CD4-positive, alpha-beta T cell (primary cell): ENCODE data around the gene TMEM235. TPM values are rescaled to one million over a fixed set of nuclear protein-coding genes. Genes with fewer than 3 reads are reported as not detected.
"Not testable (repeated sequence)": the region's sequence is repeated elsewhere in the genome, so short reads cannot be mapped to it uniquely, and the experiment has no call there.

Experiments
- ATAC-seq: fragments of 200-7000 bp; cut with Tn5 transposase; one replicate; pipeline ENCODE4 v1.10.0; 2022; ENCODE audit warnings: mild to moderate bottlenecking; ENCODE audit not compliant: poor library complexity
- CTCF ChIA-PET: fragments of 350-600 bp; sonication (Branson Sonifier 250); formaldehyde crosslinking; loops from one replicate; lab custom pipeline; 2021; ENCODE audit warnings: antibody characterized with exemption, inconsistent platforms; lab: Charles Lee
- POLR2A ChIA-PET: fragments of 350-600 bp; sonication (Branson Sonifier 250); formaldehyde crosslinking; loops from one replicate; lab custom pipeline; 2021; ENCODE audit warnings: antibody characterized with exemption, inconsistent platforms; lab: Charles Lee
- DNase-seq, 14 experiments: peaks; one replicate each; pipeline ENCODE4 v3.0.0-alpha.2; 2013 to 2020; ENCODE audit warnings: mixed read lengths in 2 of 14
- H3K27ac ChIP-seq, 2 donors: one replicate each; pipeline versions ENCODE4 v1.5.1 to v1.7.0; 2013; ENCODE audit warnings: low read length in 2 of 2, low read depth in 1 of 2, mild to moderate bottlenecking in 1 of 2
- H3K27me3 ChIP-seq, 2 experiments: 1 replicate in 1 of 2; 2 replicates in 1 of 2; pipeline versions ENCODE4 v1.6.1 to v1.7.0; 2013; ENCODE audit warnings: low read length in 2 of 2, control low read depth in 1 of 2, mild to moderate bottlenecking in 1 of 2, moderate library complexity in 1 of 2; ENCODE audit not compliant: insufficient read depth in 2 of 2, control insufficient read depth in 1 of 2
- H3K36me3 ChIP-seq: one replicate; pipeline ENCODE4 v1.6.1; 2013; ENCODE audit warnings: low read length, control low read depth; ENCODE audit not compliant: insufficient read depth
- H3K4me1 ChIP-seq: one replicate; pipeline ENCODE4 v1.6.1; 2013; ENCODE audit warnings: low read length, control low read depth; ENCODE audit not compliant: insufficient read depth
- H3K4me3 ChIP-seq: one replicate; pipeline ENCODE4 v1.5.1; 2013; ENCODE audit warnings: mild to moderate bottlenecking, low read length, moderate library complexity
- H3K9me3 ChIP-seq, 2 experiments: 1 replicate in 1 of 2; 2 replicates in 1 of 2; pipeline versions ENCODE4 v1.6.1 to v1.7.0; 2013; ENCODE audit warnings: low read length in 2 of 2, mild to moderate bottlenecking in 2 of 2, control low read depth in 1 of 2, moderate library complexity in 1 of 2; ENCODE audit not compliant: control insufficient read depth in 1 of 2, insufficient read depth in 1 of 2
- H3K27ac Mint-ChIP-seq: one replicate; pipeline ENCODE4 v1.8.0; 2020; ENCODE audit warnings: mixed read lengths
- H3K27me3 Mint-ChIP-seq: one replicate; pipeline ENCODE4 v1.8.0; 2021; ENCODE audit warnings: mixed read lengths
- H3K36me3 Mint-ChIP-seq: one replicate; pipeline ENCODE4 v1.8.0; 2021; ENCODE audit warnings: low read depth, mixed read lengths
- H3K4me1 Mint-ChIP-seq: one replicate; pipeline ENCODE4 v1.8.0; 2021; ENCODE audit warnings: low read depth, mixed read lengths
- H3K4me3 Mint-ChIP-seq: one replicate; pipeline ENCODE4 v1.8.0; 2020; ENCODE audit warnings: mild to moderate bottlenecking, mixed read lengths
- H3K9me3 Mint-ChIP-seq: one replicate; pipeline ENCODE4 v1.8.0; 2020; ENCODE audit warnings: mixed read lengths
- intact Hi-C, 2 experiments: fragments of 100-400 bp; cut with DNase I in 1 of 2; cut with micrococcal nuclease in 1 of 2; formaldehyde crosslinking; loops; one replicate each; pipeline versions ENCODE4 v1.15.1 to v1.9.0; 2023 to 2025; cut with DNase I, micrococcal nuclease
- total RNA-seq, 174 experiments: library from RNA in 2 of 174; stranded (reverse) in 2 of 174; gene quantifications; one replicate each; pipeline ENCODE4 v1.2.3 and lab custom pipeline; 2021 to 2026
- TF ChIP-seq, protein P1 (sequence below): fragments of 200-600 bp; IDR thresholded peaks from one replicate; pipeline ENCODE4 v1.8.0; 2022; ENCODE audit warnings: antibody characterized with exemption, mild to moderate bottlenecking

TMEM235 gene
- total RNA-seq, 2 experiments from 2014 or later = not detected

- CTCF ChIA-PET = interaction anchor here (0.7 to 4.2 kb wide), 27 partner anchors 11 to 170 kb away, joined by 3 to 35 read pairs (median 4); partner anchors contain the start of genes SOCS3 and TK1
- DNase-seq (no peak), ATAC-seq (no peak)
- Mint-ChIP-seq H3K27ac (peak overlapping the region; percentile 98), H3K4me1 (peaks cover 57% of the 10 kb centered on the region), H3K27me3 (no peaks in the 10 kb centered on the region), H3K4me3 (peak overlapping the region; percentile 96), H3K36me3 (peaks cover 35% of the 10 kb centered on the region), H3K9me3 (peaks cover 2% of the 10 kb centered on the region)
- POLR2A ChIA-PET = interaction anchor here (0.9 to 3.2 kb wide), 20 partner anchors 11 to 293 kb away, joined by 3 to 24 read pairs (median 8); partner anchors contain the start of genes SOCS3, TMC8 and TNRC6C
- TF ChIP-seq, protein P1, sequence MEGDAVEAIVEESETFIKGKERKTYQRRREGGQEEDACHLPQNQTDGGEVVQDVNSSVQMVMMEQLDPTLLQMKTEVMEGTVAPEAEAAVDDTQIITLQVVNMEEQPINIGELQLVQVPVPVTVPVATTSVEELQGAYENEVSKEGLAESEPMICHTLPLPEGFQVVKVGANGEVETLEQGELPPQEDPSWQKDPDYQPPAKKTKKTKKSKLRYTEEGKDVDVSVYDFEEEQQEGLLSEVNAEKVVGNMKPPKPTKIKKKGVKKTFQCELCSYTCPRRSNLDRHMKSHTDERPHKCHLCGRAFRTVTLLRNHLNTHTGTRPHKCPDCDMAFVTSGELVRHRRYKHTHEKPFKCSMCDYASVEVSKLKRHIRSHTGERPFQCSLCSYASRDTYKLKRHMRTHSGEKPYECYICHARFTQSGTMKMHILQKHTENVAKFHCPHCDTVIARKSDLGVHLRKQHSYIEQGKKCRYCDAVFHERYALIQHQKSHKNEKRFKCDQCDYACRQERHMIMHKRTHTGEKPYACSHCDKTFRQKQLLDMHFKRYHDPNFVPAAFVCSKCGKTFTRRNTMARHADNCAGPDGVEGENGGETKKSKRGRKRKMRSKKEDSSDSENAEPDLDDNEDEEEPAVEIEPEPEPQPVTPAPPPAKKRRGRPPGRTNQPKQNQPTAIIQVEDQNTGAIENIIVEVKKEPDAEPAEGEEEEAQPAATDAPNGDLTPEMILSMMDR = no peak
- Histone ChIP-seq H3K27me3 (no peaks in the 10 kb centered on the region), H3K4me1 (peaks cover 78% of the 10 kb centered on the region), H3K27ac (peak overlapping the region; percentile 22 to 84), H3K9me3 (no peaks in the 10 kb centered on the region), H3K36me3 (peaks cover 13% of the 10 kb centered on the region), H3K4me3 (peak overlapping the region; percentile 52)
- intact Hi-C loops = loop anchor here (1.0 to 10.0 kb wide), 12 partner anchors 21 to 593 kb away; partner anchors contain the start of genes SOCS3 (in 2 of the 2), PGS1 (in 1 of the 2), TMC6 (in 1 of the 2) and TMC8 (in 1 of the 2)
Observed at GRCh38 chr17:78251773-78252103, 20.3 kb downstream of the TMEM235 start.

DNA sequence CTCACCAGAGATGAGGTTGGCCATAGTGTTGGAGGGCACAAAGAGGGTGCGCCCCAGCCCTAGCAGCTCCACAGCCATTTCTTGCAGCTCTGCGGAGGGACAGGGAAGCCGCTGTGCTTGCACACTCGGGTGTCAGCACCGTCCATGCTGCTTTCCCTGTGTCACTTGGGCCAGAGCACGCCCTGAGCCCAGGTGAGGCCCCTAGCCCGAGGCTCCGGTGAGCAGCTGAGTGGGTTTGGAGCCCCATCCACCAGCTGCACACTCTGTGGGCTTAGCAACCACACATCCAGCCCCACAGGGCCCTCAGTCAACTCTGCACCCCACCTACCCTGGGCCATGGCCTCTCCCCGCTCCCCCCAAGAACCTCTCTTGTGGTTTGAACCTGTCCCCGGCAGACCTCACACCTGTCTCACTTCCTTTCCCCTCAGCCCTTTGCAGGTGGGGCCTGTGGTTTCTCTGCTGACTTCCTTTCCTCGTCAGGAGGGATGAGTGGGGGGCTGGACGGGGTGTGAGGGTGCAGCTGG, 20.7 kb downstream of the TMEM235 start:
- ATAC-seq = peak; percentile 70
- Mint-ChIP-seq H3K4me1 (peaks cover 61% of the 10 kb centered on the region), H3K36me3 (peaks cover 31% of the 10 kb centered on the region), H3K9me3 (peaks cover 2% of the 10 kb centered on the region), H3K27me3 (no peaks in the 10 kb centered on the region), H3K4me3 (peak overlapping the region; percentile 96), H3K27ac (peak overlapping the region; percentile 98)
- ChIA-PET POLR2A (interaction anchor here (0.9 to 3.2 kb wide), 21 partner anchors 11 to 294 kb away, joined by 3 to 24 read pairs (median 7); partner anchors contain the start of genes SOCS3, TMC8 and TNRC6C), CTCF (interaction anchor here (0.7 to 4.2 kb wide), 18 partner anchors 11 to 170 kb away, joined by 3 to 35 read pairs (median 5); partner anchors contain the start of gene SOCS3)
- Histone ChIP-seq H3K4me3 (peak overlapping the region; percentile 52), H3K36me3 (peaks cover 13% of the 10 kb centered on the region), H3K27me3 (no peaks in the 10 kb centered on the region), H3K4me1 (peaks cover 82% of the 10 kb centered on the region), H3K27ac (peak overlapping the region; percentile 22 to 84), H3K9me3 (no peaks in the 10 kb centered on the region)
- intact Hi-C loops = loop anchor here (1.0 to 10.0 kb wide), 7 partner anchors 20 to 593 kb away; partner anchors contain the start of genes PGS1 (in 1 of the 2), SOCS3 (in 1 of the 2), TMC6 (in 1 of the 2) and TMC8 (in 1 of the 2)
- DNase-seq = peak; percentile 67 to 95 (median 84)
- TF ChIP-seq, protein P1 = no peak

DNA sequence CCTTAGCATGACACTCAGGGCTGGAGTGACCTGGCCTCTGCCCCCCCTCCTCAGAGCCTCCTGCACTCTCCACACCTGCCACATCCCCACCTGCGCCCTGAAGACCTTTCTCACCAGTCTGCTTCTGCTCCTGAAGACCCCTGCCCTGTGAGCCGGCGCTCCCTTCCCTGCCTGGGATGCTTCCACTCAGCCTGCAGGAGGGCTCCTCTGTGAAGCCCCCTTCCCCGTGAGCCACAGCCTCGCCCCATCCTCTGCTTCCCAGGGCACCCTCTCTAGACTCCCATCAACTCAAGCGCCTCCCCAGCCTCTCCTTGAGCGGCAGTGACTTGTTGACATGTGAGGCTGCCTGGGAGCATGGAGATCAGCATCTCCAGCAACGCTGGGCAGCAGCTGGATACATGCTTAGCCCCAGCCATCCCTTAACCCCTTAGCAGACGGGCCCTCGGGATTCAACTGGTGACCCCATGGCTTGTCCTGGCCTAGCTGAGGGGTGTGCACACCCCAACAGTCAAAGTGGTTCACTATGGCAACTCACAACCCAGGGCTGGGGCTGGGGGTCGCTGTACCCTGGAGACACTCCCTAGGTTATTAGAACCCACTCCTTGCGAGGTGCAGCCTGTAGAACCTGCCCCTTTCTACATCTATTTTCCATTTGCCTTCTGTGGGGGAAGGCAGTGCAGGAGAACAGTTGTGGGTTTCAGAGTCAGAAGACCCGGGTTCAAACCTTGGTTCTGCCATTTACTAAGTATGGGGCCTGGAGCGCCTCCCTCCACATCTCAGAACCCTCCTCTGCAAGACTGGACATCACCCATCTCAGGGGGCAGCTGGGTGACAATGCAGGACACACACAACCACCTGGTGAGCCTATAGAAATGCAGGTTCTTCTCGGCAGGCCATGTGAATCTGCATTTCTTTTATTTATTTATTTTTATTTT, 21.5 kb downstream of the TMEM235 start:
- H3K27ac ChIP-seq = peak overlapping the region in 1 of 2 donors; percentile 84

GRCh38 chr17:78253636-78253945, 22.2 kb downstream of the TMEM235 start:
- Histone ChIP-seq H3K27ac (peak overlapping the region; percentile 48 to 87), H3K4me1 (peaks cover 96% of the 10 kb centered on the region), H3K4me3 (peak overlapping the region; percentile 61)
- H3K27me3 Mint-ChIP-seq, H3K9me3 ChIP-seq, H3K27me3 ChIP-seq, H3K36me3 ChIP-seq, ATAC-seq, H3K9me3 Mint-ChIP-seq, DNase-seq: not testable (repeated sequence)
- intact Hi-C loops = loop anchor here (5.0 to 10.0 kb wide), 5 partner anchors 34 to 591 kb away; partner anchors contain the start of genes PGS1 (in 1 of the 2), TMC6 (in 1 of the 2), TMC8 (in 1 of the 2) and USP36 (in 1 of the 2)
- CTCF ChIA-PET = interaction anchor here (1.7 to 3.2 kb wide), 2 partner anchors 9 to 107 kb away, joined by 4 to 12 read pairs; no protein-coding TSS in a partner anchor
- Mint-ChIP-seq H3K4me1 (peaks cover 75% of the 10 kb centered on the region), H3K36me3 (peaks cover 28% of the 10 kb centered on the region), H3K27ac (peak overlapping the region; percentile 98), H3K4me3 (peak overlapping the region; percentile 96)
- POLR2A ChIA-PET = interaction anchor here (1.9 to 3.0 kb wide), 3 partner anchors 10 to 124 kb away, joined by 8 to 24 read pairs (median 20); partner anchors contain the start of gene TMC8

More for the DNA sequence above, 21.5 kb downstream of the TMEM235 start:
- Histone ChIP-seq H3K4me3 (peak overlapping the region; percentile 52), H3K36me3 (peaks cover 13% of the 10 kb centered on the region), H3K9me3 (no peaks in the 10 kb centered on the region), H3K27me3 (no peaks in the 10 kb centered on the region), H3K4me1 (peaks cover 90% of the 10 kb centered on the region)
- TF ChIP-seq, protein P1 = no peak
- ChIA-PET POLR2A (interaction anchor here (1.1 to 3.0 kb wide), 16 partner anchors 10 to 295 kb away, joined by 3 to 24 read pairs (median 9); partner anchors contain the start of genes SOCS3, TMC8 and TNRC6C), CTCF (interaction anchor here (0.8 to 4.2 kb wide), 7 partner anchors 10 to 169 kb away, joined by 3 to 35 read pairs (median 4); no protein-coding TSS in a partner anchor)
- intact Hi-C loops = loop anchor here (1.0 to 10.0 kb wide), 7 partner anchors 19 to 592 kb away; partner anchors contain the start of genes PGS1 (in 1 of the 2), SOCS3 (in 1 of the 2), TMC6 (in 1 of the 2) and TMC8 (in 1 of the 2)
- DNase-seq (peak in 6 of 14 experiments; percentile 30 to 60 (median 43)), ATAC-seq (peak; percentile 20)
- Mint-ChIP-seq H3K36me3 (peaks cover 28% of the 10 kb centered on the region), H3K4me1 (peaks cover 69% of the 10 kb centered on the region), H3K4me3 (peak overlapping the region; percentile 96), H3K27me3 (no peaks in the 10 kb centered on the region), H3K9me3 (peaks cover 2% of the 10 kb centered on the region), H3K27ac (peak overlapping the region; percentile 98)
